H1 (cell line): ENCODE measurements around the gene RPRD1A. TPM values are rescaled to one million over a fixed set of nuclear protein-coding genes. Genes with fewer than 3 reads are reported as not detected.
"Not testable (repeated sequence)": the region's sequence is repeated elsewhere in the genome, so short reads cannot be mapped to it uniquely, and the experiment has no call there.

Experiments used
- CTCF ChIA-PET: fragments of 300-600 bp; sonication (Branson Sonifier 250); formaldehyde crosslinking; loops from one replicate; lab custom pipeline; 2021; ENCODE audit not compliant: partially characterized antibody; lab: Charles Lee
- POLR2A ChIA-PET: fragments of 300-600 bp; sonication (Branson Sonifier 250); formaldehyde crosslinking; loops from one replicate; lab custom pipeline; 2021; ENCODE audit warnings: inconsistent platforms; ENCODE audit not compliant: partially characterized antibody; lab: Charles Lee
- DNase-seq, 2 experiments: peaks; one replicate each; pipeline versions ENCODE4 v3.0.0 to v3.0.0-alpha.2; 2010 to 2022; ENCODE audit warnings: low spot score in 2 of 2, low read depth in 1 of 2, mixed read lengths in 1 of 2
- FAIRE-seq: peaks from 2 replicates; lab custom pipeline; 2011; peaks lifted over from hg19 to GRCh38; lab: Jason Lieb, UNC
- H2AFZ ChIP-seq: 2 replicates; pipeline ENCODE4 v1.8.1; 2012; ENCODE audit warnings: low read length, inconsistent platforms
- H2AK5ac ChIP-seq: 2 replicates; pipeline ENCODE4 v1.6.1; 2013; ENCODE audit warnings: low read depth, low read length
- H2BK120ac ChIP-seq: replicated peaks from 2 replicates; pipeline ENCODE3; 2013; ENCODE audit warnings: low read depth, low read length, inconsistent platforms
- H2BK12ac ChIP-seq: 2 replicates; pipeline ENCODE4 v1.6.1; 2013; ENCODE audit warnings: low read depth, low read length
- H2BK15ac ChIP-seq: 2 replicates; pipeline ENCODE4 v1.6.1; 2013; ENCODE audit warnings: low read length
- H2BK20ac ChIP-seq: 2 replicates; pipeline ENCODE4 v1.6.1; 2013; ENCODE audit warnings: low read length
- H2BK5ac ChIP-seq: 2 replicates; pipeline ENCODE4 v1.6.1; 2013; ENCODE audit warnings: low read depth, low read length
- H3K14ac ChIP-seq: 2 replicates; pipeline ENCODE4 v1.6.1; 2013; ENCODE audit warnings: inconsistent platforms; ENCODE audit not compliant: insufficient read length
- H3K18ac ChIP-seq: 2 replicates; pipeline ENCODE4 v1.6.1; 2013; ENCODE audit warnings: low read length; ENCODE audit errors: extremely low read depth
- H3K23ac ChIP-seq: 2 replicates; pipeline ENCODE4 v1.6.1; 2013; ENCODE audit warnings: inconsistent platforms; ENCODE audit not compliant: insufficient read length
- H3K23me2 ChIP-seq: 2 replicates; pipeline ENCODE4 v1.6.1; 2013; ENCODE audit warnings: low read depth, low read length
- H3K27ac ChIP-seq: 2 replicates; pipeline ENCODE4 v1.6.1; 2011; ENCODE audit warnings: low read depth, low read length, inconsistent platforms
- H3K27me3 ChIP-seq, 4 experiments: replicated peaks in 1 of 4; 1 replicate in 1 of 4; 2 replicates in 3 of 4; pipeline versions ENCODE4 v1.6.1 to v1.8.1; 2011 to 2013; ENCODE audit warnings: low read length in 3 of 4, mild to moderate bottlenecking in 3 of 4, inconsistent platforms in 2 of 4, mixed read lengths in 2 of 4, moderate library complexity in 1 of 4; ENCODE audit not compliant: control insufficient read depth in 3 of 4, insufficient read depth in 3 of 4; ENCODE audit errors: extremely low read depth in 1 of 4
- H3K36me3 ChIP-seq, 4 experiments: 2 replicates each; pipeline versions ENCODE4 v1.6.1 to v1.8.1; 2011 to 2013; ENCODE audit warnings: mild to moderate bottlenecking in 4 of 4, low read length in 3 of 4, moderate library complexity in 2 of 4, control low read depth in 1 of 4, inconsistent platforms in 1 of 4; ENCODE audit not compliant: insufficient read depth in 4 of 4, control insufficient read depth in 2 of 4
- H3K4ac ChIP-seq: replicated peaks from 2 replicates; pipeline ENCODE3; 2013; ENCODE audit warnings: low read length, low read depth, mixed read lengths, inconsistent platforms; ENCODE audit not compliant: insufficient read length
- H3K4me1 ChIP-seq, 4 experiments: replicated peaks in 1 of 4; 1 replicate in 1 of 4; 2 replicates in 3 of 4; pipeline versions ENCODE4 v1.6.1 to v1.8.1; 2011 to 2013; ENCODE audit warnings: low read length in 3 of 4, inconsistent platforms in 2 of 4, mixed read lengths in 1 of 4; ENCODE audit not compliant: insufficient read depth in 4 of 4, control insufficient read depth in 3 of 4
- H3K4me2 ChIP-seq, 2 experiments: 2 replicates each; pipeline versions ENCODE4 v1.6.1 to v1.8.1; 2011 to 2013; ENCODE audit warnings: low read depth in 2 of 2, low read length in 2 of 2, control low read depth in 1 of 2, inconsistent platforms in 1 of 2, mild to moderate bottlenecking in 1 of 2; ENCODE audit not compliant: insufficient read depth in 1 of 2
- H3K4me3 ChIP-seq, 4 experiments: fragments of 200-600, 300-600 bp in 1 of 4; sonication (generic), shearing (Covaris generic), sonication (Bioruptor Twin) in 1 of 4; 2 replicates each; pipeline versions ENCODE4 v1.5.1 to v1.8.1; 2011 to 2016; ENCODE audit warnings: low read length in 4 of 4, low read depth in 3 of 4, control low read depth in 2 of 4, inconsistent platforms in 2 of 4, mild to moderate bottlenecking in 2 of 4, mixed read lengths in 1 of 4, moderate library complexity in 1 of 4; ENCODE audit not compliant: insufficient read depth in 2 of 4; ENCODE audit errors: extremely low read depth in 1 of 4
- H3K56ac ChIP-seq: replicated peaks from 2 replicates; pipeline ENCODE3; 2013; ENCODE audit warnings: low read depth, mild to moderate bottlenecking, mixed read lengths, low read length, inconsistent platforms; ENCODE audit not compliant: insufficient read length
- H3K79me1 ChIP-seq: 2 replicates; pipeline ENCODE4 v1.6.1; 2013; ENCODE audit warnings: low read depth, low read length, control low read depth
- H3K79me2 ChIP-seq, 2 experiments: 2 replicates each; pipeline versions ENCODE4 v1.6.1 to v1.8.1; 2012 to 2013; ENCODE audit warnings: low read length in 2 of 2, mild to moderate bottlenecking in 2 of 2, inconsistent platforms in 1 of 2; ENCODE audit not compliant: insufficient read depth in 2 of 2, control insufficient read depth in 1 of 2
- H3K9ac ChIP-seq, 4 experiments: replicated peaks in 1 of 4; 1 replicate in 1 of 4; 2 replicates in 3 of 4; pipeline versions ENCODE4 v1.6.1 to v1.8.1; 2011 to 2013; ENCODE audit warnings: low read depth in 3 of 4, low read length in 3 of 4, control low read depth in 2 of 4, mild to moderate bottlenecking in 2 of 4, moderate library complexity in 2 of 4, inconsistent platforms in 1 of 4; ENCODE audit errors: extremely low read depth in 1 of 4
- H3K9me3 ChIP-seq, 2 experiments: 2 replicates each; pipeline versions ENCODE4 v1.6.1 to v1.8.1; 2012 to 2013; ENCODE audit warnings: mild to moderate bottlenecking in 2 of 2, moderate library complexity in 2 of 2, control low read depth in 1 of 2, inconsistent platforms in 1 of 2, low read depth in 1 of 2, low read length in 1 of 2, mixed read lengths in 1 of 2; ENCODE audit not compliant: insufficient read depth in 2 of 2
- H4K20me1 ChIP-seq, 2 experiments: replicated peaks in 1 of 2; 2 replicates each; pipeline versions ENCODE3 to v1.8.1; 2011 to 2013; ENCODE audit warnings: inconsistent platforms in 2 of 2, low read length in 2 of 2, mild to moderate bottlenecking in 1 of 2; ENCODE audit not compliant: insufficient read depth in 2 of 2, control insufficient read depth in 1 of 2
- H4K5ac ChIP-seq: 2 replicates; pipeline ENCODE4 v1.6.1; 2013; ENCODE audit warnings: low read length, low read depth, mixed read lengths, inconsistent platforms; ENCODE audit not compliant: insufficient read length
- H4K8ac ChIP-seq: 2 replicates; pipeline ENCODE4 v1.8.0; 2013; ENCODE audit warnings: mild to moderate bottlenecking, moderate library complexity, low read length, inconsistent platforms; ENCODE audit not compliant: insufficient read depth; ENCODE audit errors: extremely low read depth
- H4K91ac ChIP-seq: replicated peaks from 2 replicates; pipeline ENCODE3; 2013; ENCODE audit warnings: low read length, mixed read lengths, inconsistent platforms; ENCODE audit not compliant: insufficient read length
- WGBS, 2 experiments: shearing (Covaris generic) in 1 of 2; methylation state at CpG; one replicate each; pipeline versions ENCODE4 v1.1.6 to v1.1.7; 2013 to 2015; ENCODE audit warnings: low lambda C conversion rate in 2 of 2, mixed read lengths in 2 of 2, inconsistent platforms in 1 of 2, low coverage in 1 of 2, missing lambda C conversion rate in 1 of 2; ENCODE audit not compliant: insufficient replicate concordance in 2 of 2, insufficient coverage in 1 of 2, insufficient read length in 1 of 2; ENCODE audit errors: extremely low coverage in 1 of 2, missing lambda C conversion rate in 1 of 2; 5-methylcytosine and 5-hydroxymethylcytosine counted together
- polyA plus RNA-seq, 7 experiments: library from polyadenylated mRNA; depleted of rRNA in 3 of 7; stranded (reverse) in 5 of 7; unstranded in 2 of 7; fragments of >200 nt in 5 of 7; fragments of 200-250 nt in 2 of 7; gene quantifications; 1 replicate in 5 of 7; 2 replicates in 1 of 7; 4 replicates in 1 of 7; pipeline versions ENCODE4 v1.2.1 to v1.2.3, GENCODE V29; 2011 to 2013; ENCODE audit warnings: missing spikeins in 2 of 7, mixed read lengths in 2 of 7
- total RNA-seq: library from RNA; stranded (reverse); fragmentation: NEBNext Ultra II Directional; extraction: Animal tissue kit (Norgen Biotek cat#: 25700); gene quantifications from 2 replicates; pipeline ENCODE4 v1.2.1, GENCODE V29; 2021

RPRD1A gene
- total and polyA plus RNA-seq, 2 of the 8 experiments (the other 6 are each of a cell fraction or from before 2014, with no cell fraction given), result 40.5 to 106 TPM

GRCh38 chr18:36064809-36065079, 2.6 kb downstream of the RPRD1A start:
- H2AFZ ChIP-seq, FAIRE-seq, H4K5ac ChIP-seq, H2BK20ac ChIP-seq, H3K4me3 ChIP-seq, H3K4me1 ChIP-seq, H4K91ac ChIP-seq, H3K23ac ChIP-seq, H2AK5ac ChIP-seq, H3K14ac ChIP-seq, H2BK12ac ChIP-seq, H3K27ac ChIP-seq, H3K4me2 ChIP-seq, H3K18ac ChIP-seq, DNase-seq, H3K56ac ChIP-seq, H2BK120ac ChIP-seq, H3K4ac ChIP-seq, H3K9ac ChIP-seq, H3K27me3 ChIP-seq, H3K9me3 ChIP-seq, H3K79me1 ChIP-seq, H4K8ac ChIP-seq, H2BK5ac ChIP-seq, H3K23me2 ChIP-seq, H2BK15ac ChIP-seq, H3K36me3 ChIP-seq: not testable (repeated sequence)
- CTCF ChIA-PET, result interaction anchor here (0.7 to 1.5 kb wide), 6 partner anchors 9 to 58 kb away, joined by 3 to 4 read pairs (median 3); no protein-coding TSS in a partner anchor
- Histone ChIP-seq H3K79me2 (peaks cover 39 to 75% of the 10 kb centered on the region in 2 experiments), H4K20me1 (peaks cover 6 to 11% of the 10 kb centered on the region in 2 experiments)
- 95% methylated on average over 9 of the region's 9 CpGs; no CpG with 5 or more reads in 1 of the 2 experiments for WGBS, 2 experiments
- POLR2A ChIA-PET, result interaction anchor here (1.9 kb wide), 1 partner anchor 11 kb away, joined by 4 read pairs; no protein-coding TSS in a partner anchor
